ENCODE results near the gene PPP1R16B. TPM values are rescaled to one million over a fixed set of nuclear protein-coding genes. Genes with fewer than 3 reads are reported as not detected.

The PPP1R16B gene
- total and polyA plus RNA-seq, 2 of the 8 experiments (the other 6 are each of a cell fraction or from before 2014, with no cell fraction given), result 2.6 to 8.9 TPM

DNA sequence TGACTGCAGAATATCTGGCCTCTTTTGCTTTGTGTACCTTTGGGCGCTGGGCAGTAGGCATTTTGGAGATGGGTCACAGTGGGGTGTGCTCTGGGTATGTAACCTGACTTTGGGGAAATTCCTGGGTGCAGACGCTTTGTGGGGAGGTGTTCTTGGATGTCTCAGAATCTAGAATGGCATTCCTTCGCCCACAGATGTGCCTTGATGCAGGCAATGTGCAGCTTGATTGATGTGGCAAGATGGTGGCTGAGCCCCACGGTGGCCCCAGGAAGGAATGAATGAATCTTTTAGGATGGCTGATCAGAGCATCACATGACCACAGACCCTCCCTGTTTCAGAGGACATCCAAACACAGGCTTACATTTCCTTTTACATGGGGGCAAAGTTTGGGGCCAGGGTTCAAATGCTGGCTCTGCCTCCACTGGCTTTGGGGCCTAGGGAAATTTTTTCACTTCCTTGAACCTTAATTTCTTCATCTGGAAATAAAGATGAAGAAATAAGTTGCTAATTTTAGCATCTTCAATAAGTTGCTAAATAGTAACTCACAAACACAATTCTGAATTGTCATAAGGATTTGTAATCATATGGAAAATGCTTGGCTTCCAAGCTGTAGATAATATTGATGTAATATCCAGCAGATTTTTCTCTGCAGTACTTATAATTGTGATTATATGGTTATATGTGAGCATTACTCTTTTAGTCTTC is 5.6 kb downstream of the PPP1R16B start:
- Histone ChIP-seq H3K4me1 (replicated peaks in 1 of 4; ENCODE audit: control insufficient read depth in 3 of 4, insufficient read depth in 4 of 4, low read length in 3 of 4) (peaks cover 3 to 13% (median 10%) of the 10 kb centered on the region in 4 experiments), H3K23ac (ENCODE audit: insufficient read length) (no peak overlapping the region), H2AFZ (ENCODE audit: low read length) (no peak overlapping the region), H4K91ac (replicated peaks; ENCODE audit: insufficient read length, low read length) (no peak overlapping the region), H3K27ac (ENCODE audit: low read depth, low read length) (no peak overlapping the region), H2AK5ac (ENCODE audit: low read depth, low read length) (no peak overlapping the region), H3K4me2 (ENCODE audit: insufficient read depth in 1 of 2, low read depth in 2 of 2, low read length in 2 of 2) (no peak overlapping the region), H3K4ac (replicated peaks; ENCODE audit: insufficient read length, low read depth, low read length) (no peak overlapping the region), H3K27me3 (replicated peaks in 1 of 4; ENCODE audit: control insufficient read depth in 3 of 4, extremely low read depth in 1 of 4, insufficient read depth in 3 of 4, low read length in 3 of 4) (peaks cover 4 to 23% (median 17%) of the 10 kb centered on the region in 4 experiments; a peak in 6 of 7 replicates), H2BK5ac (ENCODE audit: low read depth, low read length) (no peak overlapping the region), H3K18ac (ENCODE audit: extremely low read depth, low read length) (no peak overlapping the region), H2BK15ac (ENCODE audit: low read length) (no peak overlapping the region), H2BK120ac (replicated peaks; ENCODE audit: low read depth, low read length) (no peak overlapping the region), H4K8ac (ENCODE audit: extremely low read depth, insufficient read depth, low read length) (no peak overlapping the region; the same call in 1 of the 2 replicates), H4K5ac (ENCODE audit: insufficient read length, low read depth, low read length) (no peak overlapping the region), H3K79me2 (ENCODE audit: control insufficient read depth in 1 of 2, insufficient read depth in 2 of 2, low read length in 2 of 2) (no peaks in the 10 kb centered on the region), H3K36me3 (ENCODE audit: control insufficient read depth in 2 of 4, insufficient read depth in 4 of 4, low read length in 3 of 4) (no peaks in the 10 kb centered on the region), H3K79me1 (ENCODE audit: low read depth, low read length) (no peaks in the 10 kb centered on the region; the same call in 1 of the 2 replicates), H4K20me1 (replicated peaks in 1 of 2; ENCODE audit: control insufficient read depth in 1 of 2, insufficient read depth in 2 of 2, low read length in 2 of 2) (peaks cover 0 to 2% of the 10 kb centered on the region in 2 experiments), H2BK20ac (ENCODE audit: low read length) (no peak overlapping the region), H3K56ac (replicated peaks; ENCODE audit: insufficient read length, low read depth, low read length) (no peak overlapping the region), H3K4me3 (ENCODE audit: extremely low read depth in 1 of 4, insufficient read depth in 2 of 4, low read depth in 3 of 4, low read length in 4 of 4) (no peak overlapping the region), H3K9ac (replicated peaks in 1 of 4; ENCODE audit: extremely low read depth in 1 of 4, low read depth in 3 of 4, low read length in 3 of 4) (no peak overlapping the region), H3K9me3 (ENCODE audit: insufficient read depth in 2 of 2, low read depth in 1 of 2, low read length in 1 of 2) (no peaks in the 10 kb centered on the region), H3K14ac (ENCODE audit: insufficient read length) (no peak overlapping the region), H2BK12ac (ENCODE audit: low read depth, low read length) (no peak overlapping the region), H3K23me2 (ENCODE audit: low read depth, low read length) (peaks cover 10% of the 10 kb centered on the region; the same call in 1 of the 2 replicates)
- no peak for FAIRE-seq
- 83% methylated on average over 4 of the region's 4 CpGs; no CpG with 5 or more reads in 1 of the 2 experiments for WGBS, 2 experiments (ENCODE audit: extremely low coverage in 1 of 2, insufficient coverage in 1 of 2, insufficient read length in 1 of 2, insufficient replicate concordance in 2 of 2, low coverage in 1 of 2, low lambda C conversion rate in 2 of 2, missing lambda C conversion rate in 1 of 2)
- DNase-seq (ENCODE audit: low read depth in 1 of 2, low spot score in 2 of 2), result no peak
- TF ChIP-seq GABPA (IDR thresholded peaks at IDR 0.05; ENCODE audit: borderline replicate concordance, insufficient read depth, low read length), result no peak
- POLR2A ChIA-PET (ENCODE audit: partially characterized antibody), result interaction anchor here (1.2 to 1.7 kb wide), 2 partner anchors 15 to 62 kb away, joined by 3 to 4 read pairs; partner anchors contain the start of gene ACTR5
- CTCF ChIA-PET (ENCODE audit: partially characterized antibody), result interaction anchor here (2.2 kb wide), 1 partner anchor 49 kb away, joined by 7 read pairs; no protein-coding TSS in a partner anchor
